Ishikawa (cell line): ENCODE measurements around the gene NEK9.

Source experiments
- CEBPB ChIP-seq: IDR thresholded peaks from 2 replicates; pipeline ENCODE4 v1.6.1; 2012
- CREB1 ChIP-seq: IDR thresholded peaks from 2 replicates; pipeline ENCODE4 v1.6.1; 2012; ENCODE audit warnings: low read depth
- EGR1 ChIP-seq: IDR thresholded peaks from 2 replicates; pipeline ENCODE4 v1.6.1; 2012
- EP300 ChIP-seq: IDR thresholded peaks from 2 replicates; pipeline ENCODE4 v1.6.1; 2012; ENCODE audit warnings: borderline replicate concordance
- FOXM1 ChIP-seq: IDR thresholded peaks from 2 replicates; pipeline ENCODE4 v1.6.1; 2012; ENCODE audit warnings: low read depth, borderline replicate concordance
- MAX ChIP-seq: IDR thresholded peaks from 2 replicates; pipeline ENCODE4 v1.6.1; 2012
- NFIC ChIP-seq: IDR thresholded peaks from 2 replicates; pipeline ENCODE4 v1.6.1; 2012
- RAD21 ChIP-seq: IDR thresholded peaks from 2 replicates; pipeline ENCODE4 v1.6.1; 2012; ENCODE audit warnings: low read depth
- REST ChIP-seq: IDR thresholded peaks from 2 replicates; pipeline ENCODE4 v1.6.1; 2012; ENCODE audit warnings: low read depth, mild to moderate bottlenecking
- TAF1 ChIP-seq: IDR thresholded peaks from 2 replicates; pipeline ENCODE4 v1.6.1; 2012; ENCODE audit warnings: low read depth, mild to moderate bottlenecking
- TCF12 ChIP-seq: IDR thresholded peaks from 2 replicates; pipeline ENCODE4 v1.6.1; 2012; ENCODE audit warnings: low read depth
- TEAD4 ChIP-seq: IDR thresholded peaks from 2 replicates; pipeline ENCODE4 v1.6.1; 2012
- YY1 ChIP-seq: IDR thresholded peaks from 2 replicates; pipeline ENCODE4 v1.6.1; 2012; ENCODE audit warnings: low read depth
- ZBTB7A ChIP-seq: IDR thresholded peaks from 2 replicates; pipeline ENCODE4 v1.6.1; 2012; ENCODE audit warnings: low read depth
- TF ChIP-seq, protein P1 (sequence below): IDR thresholded peaks from 2 replicates; pipeline ENCODE4 v1.6.1; 2012

NEK9 gene

GRCh38 chr14:75119056-75119455 lies 7.8 kb downstream of the NEK9 start:
- TF ChIP-seq ZBTB7A, result no peak
- TF ChIP-seq TEAD4, result no peak
- no peak for TF ChIP-seq EP300
- TF ChIP-seq TAF1, result no peak
- no peak for TF ChIP-seq CEBPB
- TF ChIP-seq, protein P1, sequence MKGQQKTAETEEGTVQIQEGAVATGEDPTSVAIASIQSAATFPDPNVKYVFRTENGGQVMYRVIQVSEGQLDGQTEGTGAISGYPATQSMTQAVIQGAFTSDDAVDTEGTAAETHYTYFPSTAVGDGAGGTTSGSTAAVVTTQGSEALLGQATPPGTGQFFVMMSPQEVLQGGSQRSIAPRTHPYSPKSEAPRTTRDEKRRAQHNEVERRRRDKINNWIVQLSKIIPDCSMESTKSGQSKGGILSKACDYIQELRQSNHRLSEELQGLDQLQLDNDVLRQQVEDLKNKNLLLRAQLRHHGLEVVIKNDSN, result no peak
- TF ChIP-seq YY1, result no peak
- TF ChIP-seq REST, result no peak
- TF ChIP-seq MAX, result no peak
- no peak for TF ChIP-seq EGR1
- TF ChIP-seq NFIC, result no peak
- no peak for TF ChIP-seq FOXM1
- no peak for TF ChIP-seq CREB1
- no peak for TF ChIP-seq RAD21

- no peak for TF ChIP-seq CEBPB
- TF ChIP-seq MAX, result no peak
Measured at GRCh38 chr14:75113932-75114539, 12.8 kb downstream of the NEK9 start.

- TF ChIP-seq YY1 (no peak), FOXM1 (no peak), TEAD4 (no peak), RAD21 (no peak), ZBTB7A (no peak), REST (no peak), TCF12 (no peak), NFIC (no peak), EP300 (no peak), EGR1 (no peak), MAX (no peak), CEBPB (no peak), CREB1 (no peak), TAF1 (no peak)
- TF ChIP-seq, protein P1, result no peak
Measured at GRCh38 chr14:75109877-75110276, 17.0 kb downstream of the NEK9 start.

DNA sequence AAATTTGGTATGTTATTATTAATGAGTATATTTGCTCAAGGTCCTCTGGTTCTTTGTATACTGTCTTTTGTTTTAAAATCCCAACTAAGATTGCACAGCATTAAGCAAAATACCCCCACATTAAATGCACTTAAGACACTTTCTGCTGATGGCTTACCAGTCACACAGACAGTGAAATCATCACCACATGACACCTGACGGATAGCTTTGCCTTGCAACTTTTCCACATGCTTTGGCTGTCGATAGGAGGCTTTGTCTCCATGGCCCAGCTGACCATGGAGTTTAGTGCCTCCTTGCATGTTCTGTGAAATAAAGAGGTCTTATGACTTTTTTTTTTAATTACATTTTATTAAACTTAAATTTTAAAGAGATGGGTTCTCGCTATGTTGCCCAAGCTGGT lies 19.7 kb downstream of the NEK9 start:
- TF ChIP-seq CEBPB (no peak), FOXM1 (no peak), TEAD4 (no peak), YY1 (no peak), TCF12 (no peak), REST (no peak), ZBTB7A (no peak), NFIC (no peak), MAX (no peak), RAD21 (no peak)
